Nephron progenitor cell (in vitro differentiated cells): ENCODE data around the gene PAN3.

Experiments used
- DNase-seq: peaks from one replicate; pipeline ENCODE4 v3.0.0; 2021
- H3K27ac Mint-ChIP-seq: 2 replicates; pipeline ENCODE4 v1.8.0; 2021; ENCODE audit warnings: mild to moderate bottlenecking, moderate library complexity, mixed read lengths
- H3K27me3 Mint-ChIP-seq: 2 replicates; pipeline ENCODE4 v1.8.0; 2021; ENCODE audit warnings: mild to moderate bottlenecking, low read depth, mixed read lengths; ENCODE audit not compliant: poor library complexity
- H3K36me3 Mint-ChIP-seq: 2 replicates; pipeline ENCODE4 v1.8.0; 2021; ENCODE audit warnings: low read depth, mixed read lengths
- H3K4me1 Mint-ChIP-seq: 2 replicates; pipeline ENCODE4 v1.8.0; 2021; ENCODE audit warnings: mixed read lengths
- H3K4me3 Mint-ChIP-seq: 2 replicates; pipeline ENCODE4 v1.8.0; 2021; ENCODE audit warnings: mild to moderate bottlenecking, moderate library complexity, mixed read lengths
- H3K9me3 Mint-ChIP-seq: 2 replicates; pipeline ENCODE4 v1.8.0; 2021; ENCODE audit warnings: mild to moderate bottlenecking, moderate library complexity, mixed read lengths
- CTCF ChIP-seq: fragments of 200-600 bp; sonication (generic); IDR thresholded peaks from 2 replicates; pipeline ENCODE4 v1.5.0; 2021; ENCODE audit warnings: antibody characterized with exemption

The PAN3 gene

GRCh38 chr13:28163587-28163986 is 25.2 kb downstream of the PAN3 start:
- peaks cover 15% of the 10 kb centered on the region for H3K4me1 Mint-ChIP-seq
- no peak for DNase-seq
- TF ChIP-seq CTCF, result no peak
- no peaks in the 10 kb centered on the region for H3K27me3 Mint-ChIP-seq
- H3K27ac Mint-ChIP-seq, result no peak overlapping the region
- peaks cover 28% of the 10 kb centered on the region for H3K36me3 Mint-ChIP-seq
- H3K4me3 Mint-ChIP-seq, result no peak overlapping the region
- H3K9me3 Mint-ChIP-seq, result peaks cover 18% of the 10 kb centered on the region

GRCh38 chr13:28166257-28166656 is 27.9 kb downstream of the PAN3 start:
- Mint-ChIP-seq H3K27ac (no peak overlapping the region), H3K27me3 (no peaks in the 10 kb centered on the region), H3K36me3 (peaks cover 32% of the 10 kb centered on the region), H3K4me3 (no peak overlapping the region), H3K9me3 (peaks cover 19% of the 10 kb centered on the region), H3K4me1 (peaks cover 7% of the 10 kb centered on the region)
- TF ChIP-seq CTCF, result no peak
- no peak for DNase-seq

GRCh38 chr13:28171266-28171665 is 32.9 kb downstream of the PAN3 start:
- Mint-ChIP-seq H3K4me1 (peaks cover 8% of the 10 kb centered on the region), H3K27ac (peak overlapping the region; percentile 83), H3K9me3 (peaks cover 20% of the 10 kb centered on the region), H3K4me3 (no peak overlapping the region), H3K36me3 (peaks cover 43% of the 10 kb centered on the region), H3K27me3 (no peaks in the 10 kb centered on the region)
- DNase-seq, result no peak
- TF ChIP-seq CTCF, result no peak

GRCh38 chr13:28172947-28173346 is 34.6 kb downstream of the PAN3 start:
- Mint-ChIP-seq H3K4me1 (peaks cover 8% of the 10 kb centered on the region), H3K36me3 (peaks cover 52% of the 10 kb centered on the region), H3K9me3 (peaks cover 17% of the 10 kb centered on the region), H3K27ac (no peak overlapping the region), H3K4me3 (no peak overlapping the region), H3K27me3 (no peaks in the 10 kb centered on the region)
- no peak for TF ChIP-seq CTCF
- DNase-seq, result no peak

- TF ChIP-seq CTCF, result no peak
- H3K36me3 Mint-ChIP-seq, result peaks cover 56% of the 10 kb centered on the region
- H3K27ac Mint-ChIP-seq, result no peak overlapping the region
Observed at GRCh38 chr13:28173793-28174192, 35.4 kb downstream of the PAN3 start.

GRCh38 chr13:28177327-28177726 is 39.0 kb downstream of the PAN3 start:
- DNase-seq, result no peak
- TF ChIP-seq CTCF, result no peak
- H3K4me3 Mint-ChIP-seq, result no peak overlapping the region
- H3K27ac Mint-ChIP-seq, result no peak overlapping the region
- peaks cover 52% of the 10 kb centered on the region for H3K36me3 Mint-ChIP-seq
- no peaks in the 10 kb centered on the region for H3K4me1 Mint-ChIP-seq
- H3K27me3 Mint-ChIP-seq, result no peaks in the 10 kb centered on the region
- H3K9me3 Mint-ChIP-seq, result no peaks in the 10 kb centered on the region

More at GRCh38 chr13:28173793-28174192, 35.4 kb downstream of the PAN3 start:
- H3K4me3 Mint-ChIP-seq, result no peak overlapping the region
- no peaks in the 10 kb centered on the region for H3K27me3 Mint-ChIP-seq
- H3K9me3 Mint-ChIP-seq, result peaks cover 13% of the 10 kb centered on the region
- DNase-seq, result no peak
- peaks cover 8% of the 10 kb centered on the region for H3K4me1 Mint-ChIP-seq
